Inflammatory macrophage (primary cell): ENCODE results near the gene NXNL2.

ENCODE experiments used
- DNase-seq, 2 donors: peaks; one replicate each; pipeline ENCODE4 v3.0.0-alpha.2; 2020 to 2022

NXNL2 gene

GRCh38 chr9:88531920-88532698, 2.9 kb upstream of the NXNL2 start:
- DNase-seq: no peak

GRCh38 chr9:88533951-88534455, 975 bp upstream of the NXNL2 start:
- no peak for DNase-seq

- no peak for DNase-seq
These were observed 446 bp downstream of the NXNL2 start for GRCh38 chr9:88535226-88536022.

GRCh38 chr9:88536023-88536324, 996 bp downstream of the NXNL2 start:
- DNase-seq: no peak

- no peak for DNase-seq
These were observed 2.2 kb downstream of the NXNL2 start for GRCh38 chr9:88536951-88537760.

- DNase-seq: peak; percentile 73 to 85
These were observed 2.7 kb downstream of the NXNL2 start for GRCh38 chr9:88537761-88538091.

- no peak for DNase-seq
These were observed 3.5 kb downstream of the NXNL2 start for GRCh38 chr9:88538311-88539085.

GRCh38 chr9:88539246-88539645, 4.3 kb downstream of the NXNL2 start:
- DNase-seq: no peak

GRCh38 chr9:88540251-88540763, 5.3 kb downstream of the NXNL2 start:
- DNase-seq: no peak

GRCh38 chr9:88544245-88544644, 9.3 kb downstream of the NXNL2 start:
- DNase-seq: no peak

- DNase-seq: no peak
These were observed 16.7 kb downstream of the NXNL2 start for GRCh38 chr9:88551546-88552137.

- DNase-seq: no peak
These were observed 18.4 kb downstream of the NXNL2 start for GRCh38 chr9:88553350-88553749.

- no peak for DNase-seq
These were observed 20.4 kb downstream of the NXNL2 start for GRCh38 chr9:88555268-88555980.

GRCh38 chr9:88559661-88560060, 24.7 kb downstream of the NXNL2 start:
- DNase-seq: no peak

GRCh38 chr9:88567870-88568269, 32.9 kb downstream of the NXNL2 start:
- no peak for DNase-seq

GRCh38 chr9:88571419-88571818, 36.4 kb downstream of the NXNL2 start:
- no peak for DNase-seq

GRCh38 chr9:88572684-88573083, 37.7 kb downstream of the NXNL2 start:
- DNase-seq: no peak

GRCh38 chr9:88574953-88575352, 40.0 kb downstream of the NXNL2 start:
- DNase-seq: no peak

- no peak for DNase-seq
These were observed 42.5 kb downstream of the NXNL2 start for GRCh38 chr9:88577256-88578120.
